ENCODE data around the gene CLBA1.

- TF ChIP-seq HDAC2 (IDR thresholded peaks at IDR 0.05) (no peak), FOSB (CRISPR knock-in tag; IDR thresholded peaks at IDR 0.05) (no peak), POLR2A (IDR thresholded peaks at IDR 0.05; ENCODE audit: low read length) (peak; percentile 55), NR3C1 (IDR thresholded peaks at IDR 0.05) (no peak), CEBPB (IDR thresholded peaks at IDR 0.05) (no peak), RAD21 (conservative IDR thresholded peaks at IDR 0.05 in 1 of 2, IDR thresholded peaks at IDR 0.05 in 1 of 2) (no peak), CTCF (IDR thresholded peaks at IDR 0.05) (no peak), EP300 (IDR thresholded peaks at IDR 0.05) (no peak), BHLHE40 (IDR thresholded peaks at IDR 0.05; ENCODE audit: low read depth, low read length) (no peak), MAX (IDR thresholded peaks at IDR 0.05) (no peak; the same call in 1 of the 2 replicates)
Observed at GRCh38 chr14:104985675-104986486, at the start of gene CLBA1.
